ENCODE results near the gene ZNF791.

Gene ZNF791

GRCh38 chr19:12666265-12667048 is 55.7 kb downstream of the ZNF791 start, which contains the start of the genes MAN2B1 and WDR83:
Gene MAN2B1 (minus strand): TSS chr19:12666742. CDS start chr19:12666701, 41 bp downstream.
Gene WDR83 (plus strand): TSS chr19:12666807. CDS start chr19:12669791, 2,984 bp downstream.
- TF ChIP-seq ZBTB7A (IDR thresholded peaks at IDR 0.05; ENCODE audit: low read depth), result peak; percentile 79; the same call in 1 of the 2 replicates
- 0 out of 2 replicates have a peak, but pooled peaks have one; percentile 3 for TF ChIP-seq EGR1 (IDR thresholded peaks at IDR 0.05)
- TF ChIP-seq TAF1 (IDR thresholded peaks at IDR 0.05; ENCODE audit: low read depth), result peak; percentile 55; the same call in 1 of the 2 replicates
- TF ChIP-seq YY1 (IDR thresholded peaks at IDR 0.05; ENCODE audit: low read depth), result no peak

- TF ChIP-seq FOXM1 (IDR thresholded peaks at IDR 0.05; ENCODE audit: borderline replicate concordance, low read depth) (no peak), REST (IDR thresholded peaks at IDR 0.05; ENCODE audit: low read depth) (no peak)
These were observed 57.1 kb downstream of the ZNF791 start for GRCh38 chr19:12667731-12668302.

- TF ChIP-seq FOXM1 (IDR thresholded peaks at IDR 0.05; ENCODE audit: borderline replicate concordance, low read depth) (no peak), YY1 (IDR thresholded peaks at IDR 0.05; ENCODE audit: low read depth) (no peak), NFIC (IDR thresholded peaks at IDR 0.05) (no peak)
These were observed 57.6 kb downstream of the ZNF791 start for GRCh38 chr19:12668346-12668745.

- TF ChIP-seq CREB1 (IDR thresholded peaks at IDR 0.05; ENCODE audit: low read depth) (no peak), REST (IDR thresholded peaks at IDR 0.05; ENCODE audit: low read depth) (no peak), EGR1 (IDR thresholded peaks at IDR 0.05) (no peak), TAF1 (IDR thresholded peaks at IDR 0.05; ENCODE audit: low read depth) (no peak), RAD21 (IDR thresholded peaks at IDR 0.05; ENCODE audit: low read depth) (no peak), FOXM1 (IDR thresholded peaks at IDR 0.05; ENCODE audit: borderline replicate concordance, low read depth) (no peak)
- TF ChIP-seq, protein P1, sequence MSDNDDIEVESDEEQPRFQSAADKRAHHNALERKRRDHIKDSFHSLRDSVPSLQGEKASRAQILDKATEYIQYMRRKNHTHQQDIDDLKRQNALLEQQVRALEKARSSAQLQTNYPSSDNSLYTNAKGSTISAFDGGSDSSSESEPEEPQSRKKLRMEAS (IDR thresholded peaks at IDR 0.05), result peak; percentile 69
These were observed 58.2 kb downstream of the ZNF791 start for GRCh38 chr19:12668932-12669269.

- TF ChIP-seq EP300 (IDR thresholded peaks at IDR 0.05; ENCODE audit: borderline replicate concordance) (no peak), REST (IDR thresholded peaks at IDR 0.05; ENCODE audit: low read depth) (no peak), FOXM1 (IDR thresholded peaks at IDR 0.05; ENCODE audit: borderline replicate concordance, low read depth) (peak; percentile 54; the same call in 1 of the 2 replicates), TAF1 (IDR thresholded peaks at IDR 0.05; ENCODE audit: low read depth) (peak; percentile 81), EGR1 (IDR thresholded peaks at IDR 0.05) (0 out of 2 replicates have a peak, but pooled peaks have one; percentile 17), RAD21 (IDR thresholded peaks at IDR 0.05; ENCODE audit: low read depth) (no peak), ZBTB7A (IDR thresholded peaks at IDR 0.05; ENCODE audit: low read depth) (no peak), TEAD4 (IDR thresholded peaks at IDR 0.05) (peak; percentile 34; the same call in 1 of the 2 replicates), CREB1 (IDR thresholded peaks at IDR 0.05; ENCODE audit: low read depth) (peak; percentile 53; the same call in 1 of the 2 replicates), TCF12 (IDR thresholded peaks at IDR 0.05; ENCODE audit: low read depth) (peak; percentile 46; the same call in 1 of the 2 replicates), YY1 (IDR thresholded peaks at IDR 0.05; ENCODE audit: low read depth) (peak; percentile 88), CEBPB (IDR thresholded peaks at IDR 0.05) (peak; percentile 27; the same call in 1 of the 2 replicates), NFIC (IDR thresholded peaks at IDR 0.05) (0 out of 2 replicates have a peak, but pooled peaks have one; percentile 18)
- TF ChIP-seq, protein P2, sequence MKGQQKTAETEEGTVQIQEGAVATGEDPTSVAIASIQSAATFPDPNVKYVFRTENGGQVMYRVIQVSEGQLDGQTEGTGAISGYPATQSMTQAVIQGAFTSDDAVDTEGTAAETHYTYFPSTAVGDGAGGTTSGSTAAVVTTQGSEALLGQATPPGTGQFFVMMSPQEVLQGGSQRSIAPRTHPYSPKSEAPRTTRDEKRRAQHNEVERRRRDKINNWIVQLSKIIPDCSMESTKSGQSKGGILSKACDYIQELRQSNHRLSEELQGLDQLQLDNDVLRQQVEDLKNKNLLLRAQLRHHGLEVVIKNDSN (IDR thresholded peaks at IDR 0.05), result peak; percentile 36
- TF ChIP-seq, protein P1 (IDR thresholded peaks at IDR 0.05), result peak; percentile 77
These were observed 58.8 kb downstream of the ZNF791 start for GRCh38 chr19:12669270-12670158.
